ENCODE measurements around the gene TUBB6.

The TUBB6 gene

GRCh38 chr18:12295389-12296086, 12.5 kb upstream of the TUBB6 start:
- no peaks in the 10 kb centered on the region for H3K27me3 ChIP-seq (replicated peaks; ENCODE audit: control insufficient read depth, insufficient read depth, low read length)
- DNase-seq (ENCODE audit: extremely low read depth, insufficient read length), result no peak
- no peak overlapping the region for H3K4me3 ChIP-seq (replicated peaks; ENCODE audit: low read depth, low read length)
- TF ChIP-seq, protein P1, sequence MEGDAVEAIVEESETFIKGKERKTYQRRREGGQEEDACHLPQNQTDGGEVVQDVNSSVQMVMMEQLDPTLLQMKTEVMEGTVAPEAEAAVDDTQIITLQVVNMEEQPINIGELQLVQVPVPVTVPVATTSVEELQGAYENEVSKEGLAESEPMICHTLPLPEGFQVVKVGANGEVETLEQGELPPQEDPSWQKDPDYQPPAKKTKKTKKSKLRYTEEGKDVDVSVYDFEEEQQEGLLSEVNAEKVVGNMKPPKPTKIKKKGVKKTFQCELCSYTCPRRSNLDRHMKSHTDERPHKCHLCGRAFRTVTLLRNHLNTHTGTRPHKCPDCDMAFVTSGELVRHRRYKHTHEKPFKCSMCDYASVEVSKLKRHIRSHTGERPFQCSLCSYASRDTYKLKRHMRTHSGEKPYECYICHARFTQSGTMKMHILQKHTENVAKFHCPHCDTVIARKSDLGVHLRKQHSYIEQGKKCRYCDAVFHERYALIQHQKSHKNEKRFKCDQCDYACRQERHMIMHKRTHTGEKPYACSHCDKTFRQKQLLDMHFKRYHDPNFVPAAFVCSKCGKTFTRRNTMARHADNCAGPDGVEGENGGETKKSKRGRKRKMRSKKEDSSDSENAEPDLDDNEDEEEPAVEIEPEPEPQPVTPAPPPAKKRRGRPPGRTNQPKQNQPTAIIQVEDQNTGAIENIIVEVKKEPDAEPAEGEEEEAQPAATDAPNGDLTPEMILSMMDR (IDR thresholded peaks at IDR 0.05; ENCODE audit: insufficient read depth, low read length, poor library complexity, severe bottlenecking), result no peak
- no peaks in the 10 kb centered on the region for H3K36me3 ChIP-seq (ENCODE audit: control insufficient read depth, insufficient read depth, low read length)

DNA sequence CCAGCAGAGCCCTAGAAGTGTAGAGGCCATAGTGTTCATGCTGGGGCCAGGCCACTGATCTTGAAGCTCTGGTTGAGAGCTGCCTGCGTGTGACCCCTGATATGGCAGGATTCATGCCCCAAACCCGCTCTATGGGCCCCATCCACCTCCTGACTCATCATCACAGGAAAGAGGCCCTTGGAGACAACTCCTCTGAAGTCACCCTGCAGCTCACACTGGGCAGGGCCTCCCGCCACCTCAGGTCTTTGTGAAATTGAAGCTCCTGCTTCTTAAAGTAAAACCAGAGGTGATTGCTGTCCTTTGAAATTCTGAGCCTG, 12.0 kb upstream of the TUBB6 start:
- TF ChIP-seq, protein P1 (IDR thresholded peaks at IDR 0.05; ENCODE audit: insufficient read depth, low read length, poor library complexity, severe bottlenecking), result no peak
- H3K27me3 ChIP-seq (replicated peaks; ENCODE audit: control insufficient read depth, insufficient read depth, low read length), result no peaks in the 10 kb centered on the region
- H3K4me3 ChIP-seq (replicated peaks; ENCODE audit: low read depth, low read length), result no peak overlapping the region
- no peak for DNase-seq (ENCODE audit: extremely low read depth, insufficient read length)
- no peaks in the 10 kb centered on the region for H3K36me3 ChIP-seq (ENCODE audit: control insufficient read depth, insufficient read depth, low read length)

- no peaks in the 10 kb centered on the region for H3K36me3 ChIP-seq (ENCODE audit: control insufficient read depth, insufficient read depth, low read length)
- TF ChIP-seq, protein P1 (IDR thresholded peaks at IDR 0.05; ENCODE audit: insufficient read depth, low read length, poor library complexity, severe bottlenecking), result no peak
Observed at GRCh38 chr18:12296457-12296856, 11.6 kb upstream of the TUBB6 start.

DNA sequence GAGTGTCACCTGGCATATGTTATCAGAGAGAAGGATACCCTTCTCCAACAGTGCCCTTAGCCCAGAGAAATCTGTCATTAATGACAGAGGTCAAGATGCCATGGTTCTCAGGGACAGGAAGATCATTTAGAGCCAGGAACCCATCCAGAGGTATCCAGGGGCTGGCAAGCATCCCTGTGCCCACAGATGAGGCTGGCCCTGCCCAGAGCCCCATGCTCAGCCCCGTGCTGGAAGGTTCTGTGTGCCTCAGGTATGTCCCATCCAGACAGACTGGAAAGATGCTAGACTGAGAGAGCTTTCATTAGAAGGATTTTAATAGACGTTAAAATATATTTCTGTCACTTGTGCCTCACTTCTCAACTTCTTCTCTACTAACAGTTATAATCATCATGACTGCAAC, 8.2 kb upstream of the TUBB6 start:
- no peaks in the 10 kb centered on the region for H3K36me3 ChIP-seq (ENCODE audit: control insufficient read depth, insufficient read depth, low read length)
- H3K27me3 ChIP-seq (replicated peaks; ENCODE audit: control insufficient read depth, insufficient read depth, low read length), result no peaks in the 10 kb centered on the region; the same call in 1 of the 2 replicates
- no peak for DNase-seq (ENCODE audit: extremely low read depth, insufficient read length)
- TF ChIP-seq, protein P1 (IDR thresholded peaks at IDR 0.05; ENCODE audit: insufficient read depth, low read length, poor library complexity, severe bottlenecking), result no peak
- H3K4me3 ChIP-seq (replicated peaks; ENCODE audit: low read depth, low read length), result no peak overlapping the region

More at GRCh38 chr18:12296457-12296856, 11.6 kb upstream of the TUBB6 start:
- no peak for DNase-seq (ENCODE audit: extremely low read depth, insufficient read length)
- H3K27me3 ChIP-seq (replicated peaks; ENCODE audit: control insufficient read depth, insufficient read depth, low read length), result no peaks in the 10 kb centered on the region
- H3K4me3 ChIP-seq (replicated peaks; ENCODE audit: low read depth, low read length), result no peak overlapping the region

DNA sequence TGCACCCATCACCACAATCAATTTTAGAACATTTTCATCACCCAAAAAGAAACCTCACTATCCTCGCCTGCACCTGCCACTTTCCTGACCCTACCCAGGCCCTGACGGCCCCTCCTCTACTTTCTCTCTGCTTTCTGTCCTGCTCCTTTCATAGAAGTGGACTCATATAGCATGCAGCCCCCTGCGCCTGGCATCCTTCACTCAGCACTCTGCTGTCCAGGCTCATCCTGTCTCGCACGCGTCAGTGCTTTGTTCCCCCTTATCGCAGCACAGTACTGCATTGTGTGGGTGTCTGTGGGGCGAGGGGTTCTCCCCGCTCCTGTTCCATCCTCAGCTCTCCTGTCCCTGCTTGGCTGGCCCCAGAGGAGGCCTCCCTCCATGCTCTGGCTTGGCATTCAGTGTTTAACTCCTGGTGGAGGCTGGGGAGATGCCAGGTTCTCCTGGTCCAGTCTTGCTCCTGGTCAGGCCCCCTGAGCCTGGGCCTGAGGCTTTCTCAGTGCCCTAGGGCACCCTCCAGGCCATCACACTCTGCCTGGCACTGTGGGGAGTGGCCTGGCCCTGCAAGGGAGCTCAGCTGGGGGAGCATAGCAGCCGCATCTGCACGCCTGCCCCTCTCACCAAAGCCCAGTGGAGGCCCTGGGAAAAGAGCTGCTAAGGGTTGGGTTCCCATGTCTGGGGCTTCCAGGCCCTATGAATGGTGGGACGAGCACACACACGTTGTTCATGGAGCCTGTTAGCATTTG, 6.6 kb upstream of the TUBB6 start:
- no peak for DNase-seq (ENCODE audit: extremely low read depth, insufficient read length)
- Histone ChIP-seq H3K27me3 (replicated peaks; ENCODE audit: control insufficient read depth, insufficient read depth, low read length) (peaks cover 2% of the 10 kb centered on the region; the same call in 1 of the 2 replicates), H3K4me3 (replicated peaks; ENCODE audit: low read depth, low read length) (no peak overlapping the region), H3K36me3 (ENCODE audit: control insufficient read depth, insufficient read depth, low read length) (no peaks in the 10 kb centered on the region)
- TF ChIP-seq, protein P1 (IDR thresholded peaks at IDR 0.05; ENCODE audit: insufficient read depth, low read length, poor library complexity, severe bottlenecking), result no peak
